GM23338 (cell line): ENCODE measurements around the gene SORBS1.

Source experiments
- CREB1 ChIP-seq: fragments of 250-450 bp; sonication (Bioruptor Pico); IDR thresholded peaks from 2 replicates; pipeline ENCODE4 v1.5.0; 2020; ENCODE audit warnings: low read depth, mild to moderate bottlenecking, moderate library complexity
- EZH2 ChIP-seq: fragments of 200-600 bp; sonication (generic); IDR thresholded peaks from one replicate; pipeline ENCODE4 v1.8.0; 2017; ENCODE audit warnings: antibody characterized with exemption, mild to moderate bottlenecking, low read depth; ENCODE audit not compliant: unreplicated experiment
- EZH2phosphoT487 ChIP-seq: fragments of 200-600 bp; sonication (generic); IDR thresholded peaks from one replicate; pipeline ENCODE4 v1.8.1; 2018; ENCODE audit warnings: antibody characterized with exemption; ENCODE audit not compliant: unreplicated experiment
- POLR2AphosphoS5 ChIP-seq: IDR thresholded peaks from 2 replicates; pipeline ENCODE4 v1.6.1; 2016; ENCODE audit warnings: antibody characterized with exemption, low read depth
- TF ChIP-seq, protein P1 (sequence below), 2 experiments: fragments of 200-600 bp in 1 of 2; sonication (generic) in 1 of 2; conservative IDR thresholded peaks; 2 replicates each; pipeline versions ENCODE4 v1.5.1 to v1.6.1; 2016 to 2017; ENCODE audit warnings: antibody characterized with exemption in 2 of 2, low read depth in 2 of 2, mild to moderate bottlenecking in 2 of 2, moderate library complexity in 1 of 2
- TF ChIP-seq, protein P2 (sequence below): IDR thresholded peaks from one replicate; pipeline ENCODE4 v1.6.1; 2018; ENCODE audit warnings: antibody characterized with exemption; ENCODE audit not compliant: unreplicated experiment

DNA sequence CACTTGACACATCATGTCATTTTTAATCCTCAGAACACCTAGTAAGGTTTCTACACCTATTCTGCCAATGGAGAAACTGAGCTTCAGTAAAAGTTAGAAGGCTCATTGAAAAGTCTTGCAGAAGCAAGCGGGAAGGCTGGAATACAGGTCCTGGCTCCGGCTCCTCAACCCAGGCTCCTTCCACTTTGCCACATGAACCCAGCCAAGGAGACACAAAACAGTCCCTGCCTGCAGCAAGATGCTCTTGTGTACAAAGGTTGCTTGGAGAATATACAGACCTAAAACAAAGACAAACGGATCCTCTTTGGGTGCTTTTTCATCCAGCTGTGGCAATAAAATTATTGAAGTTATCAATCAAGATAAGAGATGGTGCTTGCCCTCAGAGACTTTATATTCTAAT, 106.8 kb downstream of the SORBS1 start:
- TF ChIP-seq, protein P1, sequence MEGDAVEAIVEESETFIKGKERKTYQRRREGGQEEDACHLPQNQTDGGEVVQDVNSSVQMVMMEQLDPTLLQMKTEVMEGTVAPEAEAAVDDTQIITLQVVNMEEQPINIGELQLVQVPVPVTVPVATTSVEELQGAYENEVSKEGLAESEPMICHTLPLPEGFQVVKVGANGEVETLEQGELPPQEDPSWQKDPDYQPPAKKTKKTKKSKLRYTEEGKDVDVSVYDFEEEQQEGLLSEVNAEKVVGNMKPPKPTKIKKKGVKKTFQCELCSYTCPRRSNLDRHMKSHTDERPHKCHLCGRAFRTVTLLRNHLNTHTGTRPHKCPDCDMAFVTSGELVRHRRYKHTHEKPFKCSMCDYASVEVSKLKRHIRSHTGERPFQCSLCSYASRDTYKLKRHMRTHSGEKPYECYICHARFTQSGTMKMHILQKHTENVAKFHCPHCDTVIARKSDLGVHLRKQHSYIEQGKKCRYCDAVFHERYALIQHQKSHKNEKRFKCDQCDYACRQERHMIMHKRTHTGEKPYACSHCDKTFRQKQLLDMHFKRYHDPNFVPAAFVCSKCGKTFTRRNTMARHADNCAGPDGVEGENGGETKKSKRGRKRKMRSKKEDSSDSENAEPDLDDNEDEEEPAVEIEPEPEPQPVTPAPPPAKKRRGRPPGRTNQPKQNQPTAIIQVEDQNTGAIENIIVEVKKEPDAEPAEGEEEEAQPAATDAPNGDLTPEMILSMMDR (conservative IDR thresholded peaks at IDR 0.05; ENCODE audit: low read depth in 2 of 2) = no peak
- TF ChIP-seq EZH2 (no peak), CREB1 (CRISPR knock-in tag) (no peak), POLR2AphosphoS5 (no peak), EZH2phosphoT487 (no peak)
- TF ChIP-seq, protein P2, sequence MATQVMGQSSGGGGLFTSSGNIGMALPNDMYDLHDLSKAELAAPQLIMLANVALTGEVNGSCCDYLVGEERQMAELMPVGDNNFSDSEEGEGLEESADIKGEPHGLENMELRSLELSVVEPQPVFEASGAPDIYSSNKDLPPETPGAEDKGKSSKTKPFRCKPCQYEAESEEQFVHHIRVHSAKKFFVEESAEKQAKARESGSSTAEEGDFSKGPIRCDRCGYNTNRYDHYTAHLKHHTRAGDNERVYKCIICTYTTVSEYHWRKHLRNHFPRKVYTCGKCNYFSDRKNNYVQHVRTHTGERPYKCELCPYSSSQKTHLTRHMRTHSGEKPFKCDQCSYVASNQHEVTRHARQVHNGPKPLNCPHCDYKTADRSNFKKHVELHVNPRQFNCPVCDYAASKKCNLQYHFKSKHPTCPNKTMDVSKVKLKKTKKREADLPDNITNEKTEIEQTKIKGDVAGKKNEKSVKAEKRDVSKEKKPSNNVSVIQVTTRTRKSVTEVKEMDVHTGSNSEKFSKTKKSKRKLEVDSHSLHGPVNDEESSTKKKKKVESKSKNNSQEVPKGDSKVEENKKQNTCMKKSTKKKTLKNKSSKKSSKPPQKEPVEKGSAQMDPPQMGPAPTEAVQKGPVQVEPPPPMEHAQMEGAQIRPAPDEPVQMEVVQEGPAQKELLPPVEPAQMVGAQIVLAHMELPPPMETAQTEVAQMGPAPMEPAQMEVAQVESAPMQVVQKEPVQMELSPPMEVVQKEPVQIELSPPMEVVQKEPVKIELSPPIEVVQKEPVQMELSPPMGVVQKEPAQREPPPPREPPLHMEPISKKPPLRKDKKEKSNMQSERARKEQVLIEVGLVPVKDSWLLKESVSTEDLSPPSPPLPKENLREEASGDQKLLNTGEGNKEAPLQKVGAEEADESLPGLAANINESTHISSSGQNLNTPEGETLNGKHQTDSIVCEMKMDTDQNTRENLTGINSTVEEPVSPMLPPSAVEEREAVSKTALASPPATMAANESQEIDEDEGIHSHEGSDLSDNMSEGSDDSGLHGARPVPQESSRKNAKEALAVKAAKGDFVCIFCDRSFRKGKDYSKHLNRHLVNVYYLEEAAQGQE = no peak
